ENCODE measurements around the gene FCER1G.

FCER1G gene

DNA sequence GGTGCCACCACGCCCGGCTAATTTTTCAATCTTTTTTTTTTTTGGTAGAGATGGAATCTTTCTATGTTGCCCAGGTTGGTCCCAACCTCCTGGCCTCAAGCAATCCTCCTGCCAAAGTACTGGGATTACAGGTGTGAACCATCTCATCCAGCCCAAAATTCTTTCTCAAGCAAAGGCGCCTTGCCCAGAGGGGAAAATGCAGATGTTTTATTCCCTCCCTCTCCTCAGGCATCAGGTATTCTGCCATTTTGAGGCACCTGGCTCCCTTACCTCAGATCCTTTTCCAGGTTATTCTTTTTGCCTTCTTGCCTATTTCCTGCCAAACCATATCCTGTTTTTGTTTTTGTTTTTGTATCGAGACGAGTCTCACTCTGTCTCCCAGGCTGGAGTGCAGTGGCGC lies 26.7 kb upstream of the FCER1G start:
- no peak for DNase-seq (ENCODE audit: low spot score)

- no peak for DNase-seq (ENCODE audit: low spot score)
These were observed 26.1 kb upstream of the FCER1G start for GRCh38 chr1:161189036-161189435.

GRCh38 chr1:161190962-161191521 lies 24.1 kb upstream of the FCER1G start:
- no peak for DNase-seq (ENCODE audit: low spot score)

DNA sequence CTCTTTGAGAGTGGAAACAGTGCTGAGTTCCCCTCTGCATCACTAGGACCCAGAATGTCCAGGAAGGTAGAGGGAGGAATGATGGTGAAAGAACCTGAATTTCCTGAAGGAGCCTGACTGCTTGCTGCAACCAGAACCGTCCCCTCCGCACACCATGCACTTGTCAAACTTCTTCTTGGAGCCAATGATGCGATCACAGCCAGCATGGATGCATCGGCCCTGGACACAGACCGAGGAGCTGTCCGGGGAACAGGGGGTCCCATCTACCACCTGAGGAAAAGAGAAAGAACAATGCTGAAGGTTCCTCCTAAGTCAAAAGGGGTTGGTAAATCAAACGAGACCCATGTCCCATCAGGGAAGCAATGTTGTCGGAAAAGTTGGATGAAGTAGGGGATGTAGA lies 23.1 kb upstream of the FCER1G start:
- no peak for DNase-seq (ENCODE audit: low spot score)

GRCh38 chr1:161192476-161193465 lies 22.3 kb upstream of the FCER1G start:
- DNase-seq (ENCODE audit: low spot score) = peak; percentile 82

DNA sequence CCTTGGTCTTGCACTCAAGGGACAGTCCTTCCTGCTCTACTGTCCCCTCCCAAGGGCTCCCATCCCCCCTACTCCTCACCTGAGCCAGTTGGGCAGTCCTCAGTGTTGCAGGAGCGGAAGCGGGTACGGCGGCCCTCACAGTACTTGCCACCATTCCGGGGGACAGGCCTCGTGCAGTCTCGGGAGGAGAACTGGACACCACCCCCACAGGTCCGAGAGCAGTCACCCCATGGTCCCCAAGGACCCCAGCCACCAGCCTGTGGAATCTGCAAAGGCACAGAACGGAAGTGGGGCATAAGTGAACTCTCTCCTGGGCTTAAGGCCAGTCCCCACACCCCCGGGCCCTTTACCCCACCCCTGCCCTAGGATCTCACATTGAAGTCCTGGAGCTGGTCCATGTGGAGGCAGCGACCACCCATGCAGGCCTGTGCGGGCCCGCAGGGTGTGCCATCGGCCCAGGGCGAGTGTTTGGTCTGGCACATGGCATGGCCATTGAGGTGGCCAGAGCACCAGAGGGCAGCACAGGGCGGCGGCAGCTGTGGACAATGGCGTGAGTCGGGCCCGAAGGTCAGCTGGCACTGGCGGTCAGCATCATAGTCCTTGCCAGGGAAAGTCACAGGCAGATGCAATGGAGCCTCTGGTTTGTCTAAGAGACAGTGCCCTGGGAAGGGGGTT lies 21.4 kb upstream of the FCER1G start:
- no peak for DNase-seq (ENCODE audit: low spot score)

GRCh38 chr1:161195171-161195570 lies 19.9 kb upstream of the FCER1G start:
- no peak for DNase-seq (ENCODE audit: low spot score)

DNA sequence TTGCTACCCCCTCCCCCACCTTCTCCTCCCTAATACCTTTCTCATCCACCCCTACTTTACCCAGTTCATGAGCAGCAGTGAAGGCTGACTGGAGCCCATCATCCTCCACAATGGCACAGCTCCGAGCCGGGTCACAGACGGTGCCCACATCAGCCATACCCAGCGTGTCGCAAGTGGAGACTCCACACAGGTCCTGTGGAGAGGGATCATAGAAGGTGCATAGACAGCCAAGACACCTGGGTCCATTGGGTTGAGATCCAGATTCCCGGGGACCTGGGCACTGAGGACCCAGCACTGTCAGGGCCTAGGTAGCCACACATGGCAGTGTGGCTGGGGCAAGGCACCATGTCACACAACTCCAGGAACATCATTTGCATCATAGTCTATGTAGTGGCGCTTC lies 19.0 kb upstream of the FCER1G start:
- DNase-seq (ENCODE audit: low spot score) = no peak

- DNase-seq (ENCODE audit: low spot score) = peak; percentile 85
These were observed 18.3 kb upstream of the FCER1G start for GRCh38 chr1:161196521-161197451.

GRCh38 chr1:161197560-161198193 lies 17.4 kb upstream of the FCER1G start:
- DNase-seq (ENCODE audit: low spot score) = no peak

DNA sequence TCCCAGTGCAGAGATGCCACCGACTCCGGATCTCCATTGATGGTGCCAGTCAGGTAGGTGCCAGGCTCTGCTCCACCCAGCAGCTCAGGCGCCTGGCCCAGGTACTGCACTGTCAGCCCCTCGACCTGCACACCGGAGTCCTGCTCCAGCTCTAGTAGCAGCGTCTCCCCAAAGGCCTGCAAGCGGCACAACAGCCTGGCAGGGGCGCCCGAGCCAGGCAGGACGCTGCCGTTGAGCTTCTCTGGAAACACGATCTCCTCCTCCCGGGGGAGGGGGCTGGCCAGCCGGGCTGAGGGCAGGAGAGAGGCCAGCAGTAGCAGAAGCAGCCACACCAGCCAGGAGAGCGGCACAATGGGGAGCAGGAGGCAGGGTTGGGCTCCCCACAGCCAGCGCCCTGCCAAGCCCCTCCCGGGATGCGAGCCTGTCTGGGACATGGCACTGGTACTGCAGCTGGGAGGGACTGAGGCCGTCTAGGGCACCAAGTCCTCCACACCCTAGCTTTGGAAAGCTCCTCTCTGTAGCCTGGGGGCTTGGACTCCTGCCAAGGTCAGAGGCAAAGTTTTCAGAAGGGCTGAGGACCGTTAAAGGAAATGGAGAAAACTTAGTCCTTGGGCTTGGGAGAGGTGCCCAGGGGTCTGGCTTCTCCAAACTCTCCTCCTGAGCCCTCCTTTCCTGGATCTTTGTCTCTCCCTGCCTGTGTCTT lies 16.8 kb upstream of the FCER1G start:
- peak; percentile 27 for DNase-seq (ENCODE audit: low spot score)

DNA sequence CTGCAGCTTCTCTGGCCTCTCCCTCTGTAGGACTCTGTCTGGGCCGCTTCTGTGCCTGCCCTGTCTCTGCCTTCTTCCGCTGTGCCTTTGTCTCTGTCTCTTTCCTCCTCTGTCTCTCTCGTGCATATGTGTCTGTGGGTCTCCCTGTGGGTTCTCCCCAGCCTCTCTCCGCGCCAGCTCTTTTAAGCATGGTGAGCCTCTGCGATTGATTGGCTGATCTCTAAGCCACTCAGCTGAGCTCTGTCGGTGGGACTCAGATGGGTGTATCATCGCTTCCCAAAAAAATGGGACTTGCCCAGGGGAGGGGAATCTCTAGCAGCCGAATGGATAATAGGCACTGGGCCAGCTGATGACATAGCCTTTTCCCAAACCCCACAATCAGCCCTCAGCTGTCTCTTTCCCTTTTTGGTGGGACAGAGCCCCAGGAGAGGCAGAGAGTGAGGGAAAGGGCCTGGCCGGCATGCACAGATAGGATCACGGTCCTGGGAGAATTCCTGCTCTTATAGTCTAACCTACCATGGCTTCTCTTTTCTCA lies 16.1 kb upstream of the FCER1G start, which contains the start of gene ADAMTS4:
ADAMTS4 (minus strand) TSS at position 158 of the 535 bp plus-strand sequence. CDS start 427 bp downstream, outside the sequence.
- peak; percentile 84 for DNase-seq (ENCODE audit: low spot score)

DNA sequence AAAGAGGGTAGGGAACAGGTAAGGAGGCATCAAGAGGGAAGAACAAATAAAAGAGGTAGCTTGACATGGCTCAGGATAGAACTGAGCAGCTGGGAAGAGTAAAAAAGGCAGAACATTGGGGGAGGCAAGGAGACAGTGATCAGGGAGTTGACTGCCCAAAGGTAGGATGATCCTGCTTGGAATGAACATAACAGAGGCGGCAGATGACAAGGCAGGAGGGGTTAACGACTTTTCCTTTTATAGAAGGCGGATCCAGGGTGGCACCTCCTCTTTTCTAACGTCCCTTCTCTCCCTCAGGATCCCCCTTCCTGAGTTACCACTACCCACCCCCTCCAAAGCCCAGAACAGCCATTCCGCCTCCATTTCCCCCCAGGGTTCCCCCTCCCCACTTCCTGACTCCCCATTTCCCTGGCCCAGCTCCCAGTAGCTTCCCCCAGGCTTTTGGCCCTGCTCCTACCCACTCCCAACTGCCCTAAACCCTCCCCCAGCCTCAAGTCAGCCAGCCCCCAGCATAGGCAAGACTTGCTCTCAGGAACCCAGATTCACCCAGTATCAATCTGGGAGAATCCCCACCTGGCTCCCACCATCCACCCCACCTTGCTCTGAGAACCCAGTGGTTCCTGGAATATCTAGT lies 15.5 kb upstream of the FCER1G start:
- DNase-seq (ENCODE audit: low spot score) = no peak

GRCh38 chr1:161200421-161200991 lies 14.6 kb upstream of the FCER1G start:
- DNase-seq (ENCODE audit: low spot score) = no peak

- DNase-seq (ENCODE audit: low spot score) = peak; percentile 46
These were observed 13.9 kb upstream of the FCER1G start for GRCh38 chr1:161200992-161201835.

DNA sequence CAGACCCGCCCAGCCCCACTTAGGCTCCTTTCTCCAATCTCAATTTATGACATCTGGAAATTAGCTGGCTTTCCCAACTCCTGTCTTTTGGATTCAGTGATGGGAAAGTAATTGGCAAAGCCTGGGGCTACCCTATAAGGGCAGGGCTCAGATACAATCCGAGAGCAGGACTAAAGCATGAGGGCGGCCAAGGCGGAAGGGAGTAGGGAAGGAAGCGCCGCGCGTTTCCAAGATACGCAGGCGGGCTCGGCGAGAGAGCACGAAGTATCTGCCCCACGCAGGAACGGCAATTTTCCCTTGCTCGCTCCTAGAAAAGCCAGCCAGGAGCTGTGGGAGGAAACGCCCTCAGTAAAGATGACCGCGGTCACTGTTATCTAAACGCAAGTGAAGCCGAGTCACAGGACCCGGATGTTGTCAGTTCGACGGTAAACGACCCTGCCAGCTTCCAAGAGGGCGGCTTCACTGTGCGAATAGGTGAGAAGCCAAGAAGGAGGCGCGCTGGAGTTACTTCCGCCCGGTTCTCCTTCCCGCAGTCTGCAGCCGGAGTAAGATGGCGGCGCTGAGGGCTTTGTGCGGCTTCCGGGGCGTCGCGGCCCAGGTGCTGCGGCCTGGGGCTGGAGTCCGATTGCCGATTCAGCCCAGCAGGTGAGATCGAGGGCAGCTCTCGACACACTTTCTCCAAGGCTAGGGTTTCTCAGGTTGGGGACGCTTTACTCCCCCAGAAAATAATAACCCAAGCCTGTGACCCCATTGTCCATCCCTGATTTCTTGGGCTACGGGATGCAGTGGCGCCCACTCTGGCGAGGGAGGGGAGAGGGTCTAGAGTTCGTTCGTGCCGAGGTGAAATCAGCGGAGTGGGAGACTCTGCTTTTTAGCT lies 13.0 kb upstream of the FCER1G start, which contains the start of gene NDUFS2:
NDUFS2 (plus strand) TSS at position 532 of the 877 bp plus-strand sequence; CDS start at position 551, 19 bp downstream.
- DNase-seq (ENCODE audit: low spot score) = peak; percentile 92

Measured in AG08395 (cell line).